Mesothelial cell of epicardium (in vitro differentiated cells): Measurements from ENCODE around the gene PLD5. TPM values are rescaled to one million over a fixed set of nuclear protein-coding genes. Genes with fewer than 3 reads are reported as not detected.

Experiments
- DNase-seq, 2 experiments: peaks; one replicate each; pipeline ENCODE4 v3.0.0; 2021; ENCODE audit warnings: low spot score in 2 of 2; ENCODE audit not compliant: unreplicated experiment in 2 of 2
- H3K27ac Mint-ChIP-seq: 2 replicates; pipeline ENCODE4 v1.8.0; 2021; ENCODE audit warnings: mixed read lengths
- H3K27me3 Mint-ChIP-seq: 2 replicates; pipeline ENCODE4 v1.8.0; 2021; ENCODE audit warnings: low read depth, mixed read lengths
- H3K36me3 Mint-ChIP-seq: 2 replicates; pipeline ENCODE4 v1.8.0; 2021; ENCODE audit warnings: mixed read lengths
- H3K4me1 Mint-ChIP-seq: 2 replicates; pipeline ENCODE4 v1.8.0; 2021; ENCODE audit warnings: mixed read lengths
- H3K4me3 Mint-ChIP-seq: 2 replicates; pipeline ENCODE4 v1.8.0; 2021; ENCODE audit warnings: mild to moderate bottlenecking, moderate library complexity, mixed read lengths
- H3K9me3 Mint-ChIP-seq: 2 replicates; pipeline ENCODE4 v1.8.0; 2021; ENCODE audit warnings: mixed read lengths
- total RNA-seq: library from RNA; stranded (reverse); gene quantifications from 3 replicates; pipeline ENCODE4 v1.2.1, GENCODE V29; 2021
- TF ChIP-seq, protein P1 (sequence below): fragments of 200-600 bp; sonication (generic); IDR thresholded peaks from one replicate; pipeline ENCODE4 v1.5.0; 2021; ENCODE audit warnings: antibody characterized with exemption; ENCODE audit not compliant: unreplicated experiment

Gene PLD5
- total RNA-seq, 1 donor from 2014 or later = 4.3 TPM

DNA sequence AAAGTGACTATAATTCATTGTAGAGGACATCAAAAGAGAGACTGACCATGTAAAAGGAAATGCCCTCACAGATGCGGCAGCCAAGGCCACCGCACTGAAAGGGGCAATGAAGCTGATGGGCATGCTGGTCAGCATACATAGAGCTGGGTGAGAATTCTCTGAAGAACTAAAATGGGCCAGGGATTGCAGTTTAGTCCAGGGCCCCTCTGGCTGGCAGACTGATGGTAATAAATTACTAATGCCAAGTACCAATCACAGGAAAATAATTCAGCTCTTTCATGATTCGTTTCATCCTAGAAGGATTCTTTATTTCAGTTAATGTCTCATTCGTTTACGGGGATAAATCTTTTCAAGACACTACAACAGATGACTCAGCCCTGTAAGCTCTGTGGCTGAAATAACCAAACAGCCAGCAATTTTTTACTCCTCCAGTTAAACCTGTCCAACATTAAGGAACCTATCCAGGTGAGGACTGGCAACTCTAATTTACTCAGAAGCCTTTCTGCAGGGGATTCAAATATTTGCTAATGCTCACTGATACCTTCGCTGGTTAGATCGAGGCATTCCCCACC, 468.7 kb downstream of the PLD5 start:
- no peak overlapping the region for H3K4me3 Mint-ChIP-seq
- H3K9me3 Mint-ChIP-seq = peaks cover 5% of the 10 kb centered on the region
- TF ChIP-seq, protein P1, sequence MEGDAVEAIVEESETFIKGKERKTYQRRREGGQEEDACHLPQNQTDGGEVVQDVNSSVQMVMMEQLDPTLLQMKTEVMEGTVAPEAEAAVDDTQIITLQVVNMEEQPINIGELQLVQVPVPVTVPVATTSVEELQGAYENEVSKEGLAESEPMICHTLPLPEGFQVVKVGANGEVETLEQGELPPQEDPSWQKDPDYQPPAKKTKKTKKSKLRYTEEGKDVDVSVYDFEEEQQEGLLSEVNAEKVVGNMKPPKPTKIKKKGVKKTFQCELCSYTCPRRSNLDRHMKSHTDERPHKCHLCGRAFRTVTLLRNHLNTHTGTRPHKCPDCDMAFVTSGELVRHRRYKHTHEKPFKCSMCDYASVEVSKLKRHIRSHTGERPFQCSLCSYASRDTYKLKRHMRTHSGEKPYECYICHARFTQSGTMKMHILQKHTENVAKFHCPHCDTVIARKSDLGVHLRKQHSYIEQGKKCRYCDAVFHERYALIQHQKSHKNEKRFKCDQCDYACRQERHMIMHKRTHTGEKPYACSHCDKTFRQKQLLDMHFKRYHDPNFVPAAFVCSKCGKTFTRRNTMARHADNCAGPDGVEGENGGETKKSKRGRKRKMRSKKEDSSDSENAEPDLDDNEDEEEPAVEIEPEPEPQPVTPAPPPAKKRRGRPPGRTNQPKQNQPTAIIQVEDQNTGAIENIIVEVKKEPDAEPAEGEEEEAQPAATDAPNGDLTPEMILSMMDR = no peak
- no peaks in the 10 kb centered on the region for H3K27me3 Mint-ChIP-seq
- peak overlapping the region; percentile 52 for H3K27ac Mint-ChIP-seq
- H3K36me3 Mint-ChIP-seq = no peaks in the 10 kb centered on the region
- H3K4me1 Mint-ChIP-seq = peaks cover 21% of the 10 kb centered on the region
- DNase-seq = no peak

DNA sequence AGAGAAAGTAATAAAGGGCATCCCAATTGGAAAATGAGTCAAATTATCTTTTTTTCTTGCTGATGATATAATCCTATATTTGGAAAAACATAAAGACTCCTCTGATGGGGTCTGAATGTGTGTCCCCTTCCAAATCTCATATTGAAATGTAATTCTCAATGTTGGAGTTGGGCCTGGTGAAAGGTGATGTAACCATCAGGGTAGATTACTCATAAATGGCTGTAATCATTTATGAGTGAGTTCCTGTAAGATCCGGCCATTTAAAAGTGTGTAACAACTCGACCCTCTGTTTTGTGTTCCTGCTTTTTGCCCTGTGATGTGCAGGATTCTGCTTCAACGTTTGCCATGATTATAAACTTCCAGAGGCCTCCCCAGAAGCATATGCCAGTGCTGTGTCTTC, 481.3 kb downstream of the PLD5 start:
- Mint-ChIP-seq H3K4me3 (no peak overlapping the region), H3K27ac (no peak overlapping the region), H3K9me3 (peaks cover 20% of the 10 kb centered on the region), H3K4me1 (no peaks in the 10 kb centered on the region), H3K27me3 (no peaks in the 10 kb centered on the region), H3K36me3 (no peaks in the 10 kb centered on the region)
- TF ChIP-seq, protein P1 = no peak
- DNase-seq = no peak

DNA sequence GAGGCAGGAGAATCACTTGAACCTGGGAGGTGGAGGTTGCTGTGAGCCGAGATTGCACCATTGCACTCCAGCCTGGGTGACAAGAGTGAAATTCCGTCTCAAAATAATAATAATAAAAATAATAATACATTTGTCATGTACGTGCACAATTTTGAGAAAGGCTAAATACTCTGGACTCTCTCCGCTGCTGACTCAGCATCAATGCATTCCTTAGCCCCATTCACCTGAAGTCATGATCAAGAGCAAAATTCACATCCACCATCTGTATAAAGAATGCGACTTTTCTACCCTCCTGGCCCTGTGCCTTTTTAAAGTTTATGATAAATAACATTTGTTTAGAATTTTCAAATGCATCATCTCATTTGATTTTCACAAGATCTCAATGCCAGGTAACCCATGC, 490.1 kb downstream of the PLD5 start:
- Mint-ChIP-seq H3K4me3 (no peak overlapping the region), H3K27ac (no peak overlapping the region), H3K27me3 (no peaks in the 10 kb centered on the region), H3K4me1 (peaks cover 8% of the 10 kb centered on the region), H3K9me3 (peaks cover 3% of the 10 kb centered on the region), H3K36me3 (no peaks in the 10 kb centered on the region)
- TF ChIP-seq, protein P1 = no peak
- no peak for DNase-seq

DNA sequence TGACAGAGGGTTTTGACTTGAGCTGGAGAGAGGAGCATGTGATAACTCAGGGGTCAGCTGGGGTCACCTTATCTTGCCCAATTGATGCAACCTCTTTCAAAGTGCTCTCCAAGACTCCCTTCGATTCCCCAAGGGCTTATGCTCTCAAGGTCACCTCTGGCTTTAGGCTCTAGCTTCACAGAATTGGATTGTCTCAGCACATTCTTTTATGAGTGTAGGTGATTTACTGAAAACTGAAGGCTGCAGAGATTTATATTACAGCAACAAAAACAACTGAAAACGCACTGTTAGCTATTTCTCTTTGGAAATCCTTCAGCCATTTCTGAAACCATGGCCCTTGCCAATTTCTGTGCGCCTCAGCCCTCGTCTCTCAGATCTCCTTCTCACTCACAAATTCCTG, 491.1 kb downstream of the PLD5 start:
- no peaks in the 10 kb centered on the region for H3K36me3 Mint-ChIP-seq
- TF ChIP-seq, protein P1 = no peak
- no peaks in the 10 kb centered on the region for H3K27me3 Mint-ChIP-seq

More for the DNA sequence above, 491.1 kb downstream of the PLD5 start:
- DNase-seq = no peak
- peaks cover 3% of the 10 kb centered on the region for H3K9me3 Mint-ChIP-seq
- H3K4me3 Mint-ChIP-seq = no peak overlapping the region
- peaks cover 8% of the 10 kb centered on the region for H3K4me1 Mint-ChIP-seq
- H3K27ac Mint-ChIP-seq = peak overlapping the region; percentile 66
